NCI-H2227 (cell line): Measurements from ENCODE around the gene NXF1.
"Not testable (repeated sequence)": the region's sequence is repeated elsewhere in the genome, so short reads cannot be mapped to it uniquely, and the experiment has no call there.

Source experiments
- DNase-seq: peaks from one replicate; lab custom pipeline; 2025; ENCODE audit not compliant: unreplicated experiment; lab: John Stamatoyannopoulos, UW

Gene NXF1

GRCh38 chr11:62832336-62833234, 27.3 kb upstream of the NXF1 start, which contains the start of gene TEX54:
TSS of gene TEX54 (minus strand) at chr11:62832841.
- DNase-seq = peak; percentile 59

GRCh38 chr11:62831520-62832335, 26.5 kb upstream of the NXF1 start, which contains the start of gene STX5:
TSS of gene STX5 (minus strand) at chr11:62832051. CDS start at chr11:62831243, 808 bp downstream.
- peak; percentile 99 for DNase-seq

- DNase-seq = peak; percentile 84
Measured at GRCh38 chr11:62830904-62831519, 25.8 kb upstream of the NXF1 start.

- not testable (repeated sequence) for DNase-seq
Measured at GRCh38 chr11:62828130-62828529, 22.9 kb upstream of the NXF1 start.

- no peak for DNase-seq
Measured at GRCh38 chr11:62823677-62824076, 18.4 kb upstream of the NXF1 start.

- DNase-seq = no peak
Measured at GRCh38 chr11:62817129-62817528, 11.9 kb upstream of the NXF1 start.

GRCh38 chr11:62816557-62816956, 11.3 kb upstream of the NXF1 start:
- no peak for DNase-seq

GRCh38 chr11:62811659-62812058, 6.4 kb upstream of the NXF1 start:
- no peak for DNase-seq

GRCh38 chr11:62810748-62811147, 5.5 kb upstream of the NXF1 start:
- DNase-seq = no peak

GRCh38 chr11:62806611-62807121, 1.4 kb upstream of the NXF1 start:
- DNase-seq = no peak

- DNase-seq = peak; percentile 59
Measured at GRCh38 chr11:62805961-62806441, 761 bp upstream of the NXF1 start.

GRCh38 chr11:62804310-62805075, 747 bp downstream of the NXF1 start:
- DNase-seq = no peak

- no peak for DNase-seq
Measured at GRCh38 chr11:62801071-62801470, 4.2 kb downstream of the NXF1 start.

- no peak for DNase-seq
Measured at GRCh38 chr11:62799486-62799885, 5.8 kb downstream of the NXF1 start.

GRCh38 chr11:62796281-62796680, 9.0 kb downstream of the NXF1 start:
- no peak for DNase-seq

- no peak for DNase-seq
Measured at GRCh38 chr11:62794201-62794775, 11.0 kb downstream of the NXF1 start.

- DNase-seq = peak; percentile 79
Measured at GRCh38 chr11:62792202-62792575, 13.1 kb downstream of the NXF1 start.

- peak; percentile 93 for DNase-seq
Measured at GRCh38 chr11:62791501-62792201, 13.6 kb downstream of the NXF1 start, which contains the start of gene TMEM223. TSS of gene TMEM223 (minus strand) at chr11:62792006. CDS start at chr11:62791994, 12 bp downstream.

- no peak for DNase-seq
Measured at GRCh38 chr11:62789576-62789975, 15.7 kb downstream of the NXF1 start.
